Osteoblast (primary cell): ENCODE results near the gene NAV2. TPM values are rescaled to one million over a fixed set of nuclear protein-coding genes. Genes with fewer than 3 reads are reported as not detected.

Source experiments
- DNase-seq: peaks from one replicate; pipeline ENCODE4 v3.0.0; 2011; ENCODE audit warnings: low spot score, mixed read lengths; ENCODE audit not compliant: insufficient read length; ENCODE audit errors: missing footprints
- H2AFZ ChIP-seq: 2 replicates; pipeline ENCODE4 v1.6.0; 2011; ENCODE audit warnings: mild to moderate bottlenecking, low read length
- H3K27ac ChIP-seq: 2 replicates; pipeline ENCODE4 v1.5.1; 2011; ENCODE audit warnings: mild to moderate bottlenecking, low read depth, low read length, moderate library complexity
- H3K27me3 ChIP-seq: 2 replicates; pipeline ENCODE4 v1.6.0; 2012; ENCODE audit warnings: mild to moderate bottlenecking, control low read depth, inconsistent platforms, low read length, moderate library complexity; ENCODE audit not compliant: insufficient read depth
- H3K36me3 ChIP-seq: 2 replicates; pipeline ENCODE4 v1.5.1; 2011; ENCODE audit warnings: mild to moderate bottlenecking, low read length, control low read depth, moderate library complexity; ENCODE audit not compliant: insufficient read depth
- H3K4me1 ChIP-seq: 2 replicates; pipeline ENCODE4 v1.5.1; 2011; ENCODE audit warnings: mild to moderate bottlenecking, low read length, control low read depth, moderate library complexity; ENCODE audit not compliant: insufficient read depth
- H3K4me2 ChIP-seq: 2 replicates; pipeline ENCODE4 v1.6.0; 2011; ENCODE audit warnings: mild to moderate bottlenecking, low read length; ENCODE audit not compliant: insufficient read depth
- H3K4me3 ChIP-seq: fragments of 200-600 bp; sonication (generic); 3 replicates; pipeline ENCODE4 v1.5.1; 2012; ENCODE audit warnings: mild to moderate bottlenecking, low read length, inconsistent platforms; ENCODE audit not compliant: insufficient read depth
- H3K79me2 ChIP-seq: 2 replicates; pipeline ENCODE4 v1.6.0; 2012; ENCODE audit warnings: mild to moderate bottlenecking, low read length, control low read depth, inconsistent platforms; ENCODE audit not compliant: insufficient read depth
- H3K9me3 ChIP-seq: 2 replicates; pipeline ENCODE4 v1.5.1; 2011; ENCODE audit warnings: low read depth, low read length, control low read depth
- H4K20me1 ChIP-seq: 2 replicates; pipeline ENCODE4 v1.6.0; 2012; ENCODE audit warnings: mild to moderate bottlenecking, low read length, control low read depth; ENCODE audit not compliant: insufficient read depth
- total RNA-seq: library from RNA; depleted of rRNA; stranded (reverse); fragments of >200 nt; gene quantifications from 2 replicates; pipeline ENCODE4 v1.2.3, GENCODE V29; 2012
- TF ChIP-seq, protein P1 (sequence below): IDR thresholded peaks from 2 replicates; pipeline ENCODE4 v1.5.1; 2011; ENCODE audit warnings: mild to moderate bottlenecking, low read depth, low read length, moderate library complexity; ENCODE audit errors: extremely low read depth

Gene NAV2
- total RNA-seq, 1 donor, result 8.7 TPM

GRCh38 chr11:19970944-19971343, 258.3 kb downstream of the NAV2 start:
- TF ChIP-seq, protein P1, sequence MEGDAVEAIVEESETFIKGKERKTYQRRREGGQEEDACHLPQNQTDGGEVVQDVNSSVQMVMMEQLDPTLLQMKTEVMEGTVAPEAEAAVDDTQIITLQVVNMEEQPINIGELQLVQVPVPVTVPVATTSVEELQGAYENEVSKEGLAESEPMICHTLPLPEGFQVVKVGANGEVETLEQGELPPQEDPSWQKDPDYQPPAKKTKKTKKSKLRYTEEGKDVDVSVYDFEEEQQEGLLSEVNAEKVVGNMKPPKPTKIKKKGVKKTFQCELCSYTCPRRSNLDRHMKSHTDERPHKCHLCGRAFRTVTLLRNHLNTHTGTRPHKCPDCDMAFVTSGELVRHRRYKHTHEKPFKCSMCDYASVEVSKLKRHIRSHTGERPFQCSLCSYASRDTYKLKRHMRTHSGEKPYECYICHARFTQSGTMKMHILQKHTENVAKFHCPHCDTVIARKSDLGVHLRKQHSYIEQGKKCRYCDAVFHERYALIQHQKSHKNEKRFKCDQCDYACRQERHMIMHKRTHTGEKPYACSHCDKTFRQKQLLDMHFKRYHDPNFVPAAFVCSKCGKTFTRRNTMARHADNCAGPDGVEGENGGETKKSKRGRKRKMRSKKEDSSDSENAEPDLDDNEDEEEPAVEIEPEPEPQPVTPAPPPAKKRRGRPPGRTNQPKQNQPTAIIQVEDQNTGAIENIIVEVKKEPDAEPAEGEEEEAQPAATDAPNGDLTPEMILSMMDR, result no peak
- peaks cover 59% of the 10 kb centered on the region for H3K79me2 ChIP-seq

GRCh38 chr11:19972091-19972490, 259.5 kb downstream of the NAV2 start:
- H3K36me3 ChIP-seq, result peaks cover 7% of the 10 kb centered on the region
- DNase-seq, result no peak
- H3K4me3 ChIP-seq, result no peak overlapping the region
- no peaks in the 10 kb centered on the region for H3K27me3 ChIP-seq
- TF ChIP-seq, protein P1, result no peak
- H2AFZ ChIP-seq, result no peak overlapping the region
- peaks cover 59% of the 10 kb centered on the region for H3K79me2 ChIP-seq
- no peaks in the 10 kb centered on the region for H4K20me1 ChIP-seq
- no peaks in the 10 kb centered on the region for H3K9me3 ChIP-seq
- H3K4me1 ChIP-seq, result no peaks in the 10 kb centered on the region
- no peak overlapping the region for H3K27ac ChIP-seq
- H3K4me2 ChIP-seq, result no peak overlapping the region

More at GRCh38 chr11:19970944-19971343, 258.3 kb downstream of the NAV2 start:
- DNase-seq, result no peak
- no peak overlapping the region for H3K27ac ChIP-seq
- H3K9me3 ChIP-seq, result no peaks in the 10 kb centered on the region
- no peaks in the 10 kb centered on the region for H3K27me3 ChIP-seq
- no peaks in the 10 kb centered on the region for H3K4me1 ChIP-seq
- no peak overlapping the region for H3K4me2 ChIP-seq
- H3K36me3 ChIP-seq, result peaks cover 9% of the 10 kb centered on the region
- H2AFZ ChIP-seq, result no peak overlapping the region
- H3K4me3 ChIP-seq, result no peak overlapping the region
- no peaks in the 10 kb centered on the region for H4K20me1 ChIP-seq

DNA sequence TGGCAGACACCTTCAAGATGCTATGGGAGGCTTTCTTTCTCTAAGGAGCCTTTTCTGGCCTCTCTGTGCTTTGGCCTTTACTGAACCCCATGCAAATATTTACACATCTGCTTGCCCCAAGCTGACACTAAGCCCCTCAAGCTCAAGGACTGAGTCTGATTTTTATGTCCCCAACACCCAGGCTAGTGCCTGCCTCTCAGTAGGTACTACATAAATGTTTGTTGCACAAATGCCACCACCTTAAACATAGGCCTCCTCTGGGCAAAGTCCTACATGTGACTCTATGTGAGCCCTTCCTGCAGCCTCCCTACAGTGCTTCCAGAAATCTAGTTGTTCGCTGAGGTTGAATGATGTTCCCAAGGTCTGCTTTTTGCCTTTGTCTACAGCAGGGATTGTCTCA, 260.0 kb downstream of the NAV2 start:
- Histone ChIP-seq H3K9me3 (no peaks in the 10 kb centered on the region), H2AFZ (no peak overlapping the region), H3K27ac (no peak overlapping the region), H3K4me1 (no peaks in the 10 kb centered on the region), H3K79me2 (peaks cover 64% of the 10 kb centered on the region), H4K20me1 (no peaks in the 10 kb centered on the region), H3K36me3 (peaks cover 9% of the 10 kb centered on the region), H3K4me3 (no peak overlapping the region), H3K4me2 (no peak overlapping the region), H3K27me3 (no peaks in the 10 kb centered on the region)
- no peak for DNase-seq
- TF ChIP-seq, protein P1, result no peak

GRCh38 chr11:19973136-19973635, 260.5 kb downstream of the NAV2 start:
- H3K27ac ChIP-seq, result no peak overlapping the region
- H3K79me2 ChIP-seq, result peaks cover 65% of the 10 kb centered on the region
- no peaks in the 10 kb centered on the region for H3K9me3 ChIP-seq
- no peaks in the 10 kb centered on the region for H4K20me1 ChIP-seq
- peaks cover 9% of the 10 kb centered on the region for H3K36me3 ChIP-seq
- DNase-seq, result no peak
- peaks cover under 1% of the 10 kb centered on the region for H3K4me1 ChIP-seq
- no peak overlapping the region for H2AFZ ChIP-seq
- no peak overlapping the region for H3K4me3 ChIP-seq
- H3K4me2 ChIP-seq, result no peak overlapping the region
- TF ChIP-seq, protein P1, result no peak
- no peaks in the 10 kb centered on the region for H3K27me3 ChIP-seq
